ENCODE measurements around the gene HES3.

DNA sequence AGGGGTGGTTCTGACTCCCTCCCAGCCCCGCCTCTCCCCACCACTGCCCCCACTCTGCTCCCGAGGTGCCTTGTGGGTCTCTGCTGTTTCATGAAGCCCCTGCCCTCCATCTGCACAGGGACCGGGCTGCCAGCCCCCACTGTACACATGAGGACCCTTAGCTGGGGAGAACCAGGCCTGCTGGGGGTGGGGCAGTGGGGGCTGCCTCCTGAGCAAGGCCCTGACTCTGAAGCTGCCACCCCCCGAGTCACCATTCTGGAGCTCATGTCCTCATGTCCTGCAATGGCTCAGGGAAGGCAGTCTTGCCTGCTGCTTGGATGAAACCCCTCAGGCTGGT, 8.4 kb downstream of the HES3 start:
- no peak for TF ChIP-seq POLR2A (IDR thresholded peaks at IDR 0.05)
- TF ChIP-seq, protein P1, sequence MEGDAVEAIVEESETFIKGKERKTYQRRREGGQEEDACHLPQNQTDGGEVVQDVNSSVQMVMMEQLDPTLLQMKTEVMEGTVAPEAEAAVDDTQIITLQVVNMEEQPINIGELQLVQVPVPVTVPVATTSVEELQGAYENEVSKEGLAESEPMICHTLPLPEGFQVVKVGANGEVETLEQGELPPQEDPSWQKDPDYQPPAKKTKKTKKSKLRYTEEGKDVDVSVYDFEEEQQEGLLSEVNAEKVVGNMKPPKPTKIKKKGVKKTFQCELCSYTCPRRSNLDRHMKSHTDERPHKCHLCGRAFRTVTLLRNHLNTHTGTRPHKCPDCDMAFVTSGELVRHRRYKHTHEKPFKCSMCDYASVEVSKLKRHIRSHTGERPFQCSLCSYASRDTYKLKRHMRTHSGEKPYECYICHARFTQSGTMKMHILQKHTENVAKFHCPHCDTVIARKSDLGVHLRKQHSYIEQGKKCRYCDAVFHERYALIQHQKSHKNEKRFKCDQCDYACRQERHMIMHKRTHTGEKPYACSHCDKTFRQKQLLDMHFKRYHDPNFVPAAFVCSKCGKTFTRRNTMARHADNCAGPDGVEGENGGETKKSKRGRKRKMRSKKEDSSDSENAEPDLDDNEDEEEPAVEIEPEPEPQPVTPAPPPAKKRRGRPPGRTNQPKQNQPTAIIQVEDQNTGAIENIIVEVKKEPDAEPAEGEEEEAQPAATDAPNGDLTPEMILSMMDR (IDR thresholded peaks at IDR 0.05) = no peak

Measured in uterus (tissue), 2 donors.